GM19328 (cell line): ENCODE measurements around the gene OR9G4.

ENCODE experiments used
- ATAC-seq: cut with Tn5 transposase; IDR thresholded peaks from one replicate; pipeline ENCODE4 v1.9.1; 2021; ENCODE audit warnings: mild to moderate bottlenecking, moderate library complexity; ENCODE audit not compliant: unreplicated experiment

OR9G4 gene

GRCh38 chr11:56748597-56748996, at the start of gene OR9G4:
Gene OR9G4 (minus strand): TSS chr11:56748697. CDS start chr11:56743766, 4,931 bp downstream.
- ATAC-seq, result no peak

DNA sequence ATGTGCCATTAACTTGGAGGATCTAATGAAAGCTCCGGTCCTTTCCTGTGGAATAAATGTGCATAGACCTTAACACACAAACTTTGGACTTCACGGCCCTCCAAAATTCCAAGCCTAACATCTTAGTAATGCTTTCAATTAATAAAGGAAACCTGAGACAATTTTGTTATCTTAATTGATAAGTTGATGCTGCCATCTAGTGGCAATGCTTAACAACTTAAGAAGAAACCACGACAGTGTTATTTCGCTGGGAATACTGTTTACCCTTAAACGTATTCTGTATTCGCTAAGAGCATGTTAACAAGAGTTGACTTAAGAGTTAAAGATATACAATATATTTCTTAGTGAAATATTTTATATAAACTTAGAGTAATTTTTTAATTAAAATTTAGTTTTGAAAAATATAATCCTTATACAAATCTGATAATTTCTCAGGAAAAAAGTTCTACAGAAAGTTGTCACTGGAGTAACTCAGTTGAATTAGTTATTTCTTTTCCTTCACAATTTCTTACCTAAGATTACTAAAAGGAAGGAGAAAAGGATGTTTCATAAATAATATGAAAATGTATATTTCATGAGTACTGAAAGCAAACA, 35.0 kb upstream of the OR9G4 start:
- no peak for ATAC-seq

GRCh38 chr11:56782167-56782847, 33.8 kb upstream of the OR9G4 start:
- no peak for ATAC-seq

DNA sequence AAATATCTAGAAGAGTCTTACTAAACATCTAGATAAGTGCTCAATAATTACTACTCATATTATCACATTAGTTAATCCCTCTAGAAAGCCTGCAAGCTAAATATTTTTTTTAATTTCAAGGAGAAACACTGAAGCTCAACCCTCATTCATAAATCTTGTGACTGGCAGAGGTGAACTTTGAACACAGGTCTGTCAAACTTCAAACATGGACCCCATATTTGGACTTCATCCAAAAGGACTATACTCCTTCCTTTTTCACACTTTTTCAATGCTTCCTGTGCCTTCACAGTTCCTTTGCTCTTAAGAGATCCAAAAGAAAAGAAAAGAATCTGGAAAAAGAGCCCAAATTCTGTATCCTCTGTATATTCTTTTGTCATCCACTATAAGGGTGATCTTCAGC, 28.3 kb upstream of the OR9G4 start:
- no peak for ATAC-seq

DNA sequence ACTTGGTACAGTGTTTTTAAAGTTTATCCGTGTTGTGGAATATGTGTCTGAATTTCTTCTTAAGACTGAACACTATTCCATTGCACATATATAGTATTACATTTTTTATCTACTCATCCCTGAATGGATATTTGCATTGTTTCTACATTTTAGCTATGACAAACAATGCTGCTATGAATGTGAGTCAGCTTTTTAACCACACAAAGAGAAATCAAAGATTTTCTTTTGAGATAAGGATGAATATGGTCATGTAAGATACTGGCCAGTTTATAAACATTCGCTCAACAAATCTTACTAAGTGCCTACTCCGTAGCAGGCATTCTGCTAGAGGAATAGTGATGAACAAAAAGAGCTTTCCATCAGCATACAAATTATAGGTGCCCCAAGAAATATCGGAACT, 16.5 kb upstream of the OR9G4 start:
- no peak for ATAC-seq

DNA sequence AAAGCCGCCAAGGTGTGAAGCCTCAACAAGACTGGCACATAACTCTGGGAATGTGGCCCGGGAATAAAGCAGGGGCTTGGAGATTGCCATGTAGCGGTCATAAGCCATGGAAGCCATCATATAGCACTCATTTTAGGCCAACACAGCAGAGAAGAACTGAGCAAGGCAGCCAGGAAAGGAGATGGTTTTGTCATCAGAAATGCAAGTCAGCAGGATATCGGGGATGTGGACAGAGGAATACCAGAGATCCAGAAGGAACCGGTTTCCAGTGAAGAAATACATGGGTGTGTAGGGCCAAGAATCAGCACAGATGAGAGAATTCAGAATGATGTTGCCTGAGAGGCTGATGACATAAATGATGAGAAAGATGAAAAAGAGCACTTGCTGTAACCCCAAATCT, 3.0 kb upstream of the OR9G4 start:
- ATAC-seq, result no peak

GRCh38 chr11:56750190-56750589, 1.7 kb upstream of the OR9G4 start:
- no peak for ATAC-seq

GRCh38 chr11:56740886-56741285, 7.6 kb downstream of the OR9G4 start:
- ATAC-seq, result no peak

- no peak for ATAC-seq
Observed at GRCh38 chr11:56740107-56740506, 8.4 kb downstream of the OR9G4 start.

GRCh38 chr11:56720513-56720912, 28.0 kb downstream of the OR9G4 start:
- no peak for ATAC-seq

DNA sequence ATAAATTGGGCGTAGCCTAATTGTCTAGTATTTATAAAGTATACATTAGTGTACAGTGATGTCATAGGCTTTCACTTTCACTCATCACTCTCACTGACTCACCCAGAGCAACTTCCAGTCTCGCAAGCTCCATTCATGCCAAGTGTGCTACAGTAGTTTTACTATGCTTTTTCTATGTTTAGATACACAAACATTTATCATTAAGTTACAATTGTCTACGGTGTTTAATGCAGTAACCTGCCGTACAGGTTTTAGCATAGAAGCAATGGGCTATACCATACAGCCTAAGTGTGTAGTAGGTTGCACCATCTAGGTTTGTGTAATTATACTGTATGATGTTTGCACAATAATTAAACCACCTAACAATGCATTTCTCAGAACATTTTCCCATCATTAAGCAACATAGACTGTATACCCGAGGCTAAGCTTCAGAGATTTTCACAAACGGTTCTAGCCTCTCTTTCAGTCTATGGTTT, 32.1 kb downstream of the OR9G4 start:
- ATAC-seq, result no peak

DNA sequence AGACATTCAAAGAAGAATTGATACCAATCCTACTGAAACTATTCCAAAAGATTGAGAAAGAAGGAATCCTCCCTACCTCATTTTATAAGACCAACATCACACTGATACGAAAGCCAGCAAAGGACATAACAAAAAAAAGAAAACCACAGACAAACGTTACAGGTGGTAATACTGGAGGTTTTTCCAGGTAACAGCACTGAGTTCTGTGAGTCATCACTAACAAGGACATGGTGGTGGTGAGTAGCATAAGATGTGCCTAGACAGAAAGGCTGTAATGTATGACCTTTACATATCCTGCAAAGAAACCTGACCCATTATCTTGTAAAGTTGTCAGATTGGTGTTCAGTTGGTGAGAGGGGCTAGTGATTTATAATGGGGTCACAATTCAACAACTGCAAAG, 34.3 kb downstream of the OR9G4 start:
- no peak for ATAC-seq

- ATAC-seq, result no peak
Observed at GRCh38 chr11:56706486-56706885, 42.0 kb downstream of the OR9G4 start.

DNA sequence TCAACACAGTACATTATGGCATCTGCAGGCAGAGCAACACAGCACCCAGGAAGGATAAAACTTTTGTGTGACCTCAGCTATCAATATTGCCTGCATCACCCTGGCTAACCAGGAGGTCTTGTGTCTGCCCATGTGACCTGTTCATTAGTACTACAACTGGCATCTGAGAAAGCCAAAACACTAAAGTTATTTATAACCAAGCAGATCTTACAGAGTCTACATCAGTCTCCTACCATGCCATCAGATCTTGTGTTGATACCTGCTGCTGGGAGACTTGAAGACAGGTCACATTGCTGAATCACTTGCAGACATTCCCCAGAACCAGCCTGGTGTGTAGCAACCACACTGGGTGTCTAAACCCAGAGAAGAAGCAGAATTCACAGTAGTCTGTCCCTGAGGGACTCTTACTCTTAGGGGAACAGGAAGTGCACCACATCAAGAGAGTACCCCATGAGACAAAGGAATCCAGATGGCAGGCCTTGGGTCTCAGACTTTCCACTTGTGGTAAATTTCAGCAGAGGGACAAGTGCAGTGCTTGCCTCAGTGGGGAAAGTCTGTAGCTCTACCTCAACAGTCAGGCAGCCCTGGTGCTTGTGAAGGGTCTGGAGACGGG, 42.6 kb downstream of the OR9G4 start:
- ATAC-seq, result no peak

GRCh38 chr11:56700914-56701485, 47.5 kb downstream of the OR9G4 start:
- ATAC-seq, result no peak

- no peak for ATAC-seq
Observed at GRCh38 chr11:56700242-56700913, 48.1 kb downstream of the OR9G4 start.

- no peak for ATAC-seq
Observed at GRCh38 chr11:56698795-56699194, 49.7 kb downstream of the OR9G4 start, which contains the start of gene OR9G1. Gene OR9G1 (plus strand): TSS chr11:56699095. CDS start chr11:56700388, 1,293 bp downstream.

- no peak for ATAC-seq
Observed at GRCh38 chr11:56693428-56693827, 55.1 kb downstream of the OR9G4 start.
